Activated CD4-positive, alpha-beta T cell treated with anti-CD3 and anti-CD28 coated beads, Interleukin-10, Interleukin-2, amounts not matched to agents 100 ng/mL and 50 ng/mL, durations not matched to agents 16 hours and 8 hours (primary cell): ENCODE results near the gene WDR3.
"Not testable (repeated sequence)": the region's sequence is repeated elsewhere in the genome, so short reads cannot be mapped to it uniquely, and the experiment has no call there.

Experiments
- DNase-seq: peaks from one replicate; pipeline ENCODE4 v3.0.0-alpha.2; 2020

The WDR3 gene

GRCh38 chr1:117929343-117930172 lies at the start of gene WDR3, which contains the start of gene GDAP2:
Gene WDR3, plus strand, starts transcription at chr1:117929739. Its CDS starts 3,581 bp downstream, at chr1:117933320.
Gene GDAP2, minus strand, starts transcription at chr1:117929621. Its CDS starts 9,264 bp downstream, at chr1:117920357.
- DNase-seq, result peak; percentile 98

- no peak for DNase-seq
These were observed 45.9 kb upstream of the WDR3 start for GRCh38 chr1:117883616-117884015.

DNA sequence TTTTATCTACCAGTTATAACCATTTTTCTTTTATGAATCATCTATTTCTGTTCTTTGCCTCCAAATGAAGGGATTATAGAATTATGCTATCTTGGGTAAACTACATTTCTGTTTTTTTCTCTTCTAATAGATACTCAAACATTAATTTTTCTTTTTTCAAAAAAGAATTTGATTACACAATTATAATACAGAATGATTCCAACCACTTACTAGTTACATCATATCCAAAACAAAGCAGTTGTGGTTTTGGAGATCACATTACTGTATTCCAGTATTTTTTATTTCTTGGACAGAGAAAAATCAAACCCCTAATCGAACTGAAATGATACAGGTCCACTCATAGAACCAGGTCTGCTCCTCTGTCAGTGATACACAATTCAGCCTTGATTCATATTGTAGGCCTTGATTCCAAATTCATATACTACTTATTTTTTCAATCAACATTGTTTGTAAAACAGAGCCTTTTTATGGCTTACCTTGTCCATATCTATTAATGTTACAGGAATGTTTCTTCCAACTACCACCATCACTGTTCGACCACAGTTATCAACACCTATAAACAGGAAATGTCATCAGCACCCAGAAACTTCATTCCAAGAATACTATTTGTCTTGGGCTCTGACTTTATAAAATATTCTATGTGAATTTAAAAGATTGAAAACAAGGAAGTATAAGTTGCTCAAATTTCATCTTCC lies 43.3 kb upstream of the WDR3 start:
- DNase-seq, result no peak

- no peak for DNase-seq
These were observed 39.1 kb upstream of the WDR3 start for GRCh38 chr1:117890452-117890851.

DNA sequence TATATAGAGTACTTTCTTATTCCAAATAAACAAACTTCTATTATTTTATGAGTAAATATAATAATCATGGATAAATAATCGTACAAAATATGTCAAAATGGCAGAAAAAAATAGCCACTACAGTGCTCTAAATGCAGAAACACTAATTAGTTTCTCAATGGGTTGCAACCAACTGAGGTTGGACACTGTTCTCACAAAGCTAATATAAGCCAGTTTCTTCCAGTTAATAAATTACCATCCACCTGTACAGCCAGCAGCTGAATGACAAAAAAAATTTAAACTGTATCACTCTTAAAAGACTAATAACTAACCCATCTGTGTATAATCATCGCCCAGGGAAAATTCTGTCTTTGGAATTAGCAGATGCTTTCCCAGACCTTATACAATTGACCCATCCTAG lies 37.0 kb upstream of the WDR3 start:
- no peak for DNase-seq

GRCh38 chr1:117894078-117894477 lies 35.5 kb upstream of the WDR3 start:
- DNase-seq, result no peak

DNA sequence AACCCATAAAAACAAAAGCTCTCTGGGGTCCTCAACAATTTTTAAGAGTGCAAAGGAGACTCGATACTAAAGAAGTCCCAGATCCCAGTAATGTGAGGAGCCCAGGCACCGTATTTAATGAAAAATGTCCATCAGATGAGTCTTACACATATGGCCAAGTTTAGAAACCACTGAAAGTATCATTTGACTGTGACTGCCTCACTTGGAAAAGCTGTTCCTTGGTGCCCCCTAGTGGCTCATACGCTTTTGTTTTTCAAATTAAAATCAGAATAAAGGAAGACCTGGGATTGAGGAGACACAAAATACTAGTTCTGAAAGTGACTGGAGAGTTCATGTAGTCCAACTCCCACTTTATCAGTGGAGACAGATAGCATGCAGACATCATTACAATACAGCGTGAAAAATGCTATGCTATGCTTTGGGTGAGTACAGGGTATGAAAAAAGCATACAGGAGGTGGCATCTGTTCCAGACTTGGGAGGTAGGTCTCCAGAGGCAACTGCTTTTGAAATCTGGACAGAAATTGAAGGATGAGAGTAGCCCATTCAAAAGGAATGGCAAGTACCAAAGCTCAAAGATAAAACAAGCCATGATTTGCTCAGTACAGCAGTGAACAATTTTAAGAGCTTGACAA lies 33.9 kb upstream of the WDR3 start:
- peak; percentile 83 for DNase-seq

GRCh38 chr1:117897551-117897950 lies 32.0 kb upstream of the WDR3 start:
- no peak for DNase-seq

GRCh38 chr1:117899801-117900200 lies 29.7 kb upstream of the WDR3 start:
- DNase-seq, result no peak

DNA sequence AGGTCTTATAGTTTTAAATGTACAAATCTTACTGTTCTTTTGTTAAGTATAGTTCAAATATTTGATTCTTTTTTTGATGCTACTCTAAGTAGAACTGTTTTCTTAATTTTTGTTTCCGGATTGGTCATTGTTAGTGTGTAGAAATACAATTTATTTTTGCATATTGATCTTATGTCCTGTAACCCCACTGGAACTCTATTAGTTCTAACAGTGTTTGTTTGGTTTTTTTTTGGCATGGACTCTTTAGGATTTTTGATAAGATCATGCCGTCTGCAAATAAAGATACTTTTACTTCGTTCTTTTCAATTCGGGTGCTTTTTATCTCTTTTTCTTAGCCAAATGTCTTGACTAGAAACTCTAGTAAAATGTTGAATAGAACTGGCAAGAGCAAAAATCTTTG lies 26.6 kb upstream of the WDR3 start:
- DNase-seq, result no peak

GRCh38 chr1:117904485-117904884 lies 25.1 kb upstream of the WDR3 start:
- no peak for DNase-seq

GRCh38 chr1:117905019-117905418 lies 24.5 kb upstream of the WDR3 start:
- DNase-seq, result no peak

DNA sequence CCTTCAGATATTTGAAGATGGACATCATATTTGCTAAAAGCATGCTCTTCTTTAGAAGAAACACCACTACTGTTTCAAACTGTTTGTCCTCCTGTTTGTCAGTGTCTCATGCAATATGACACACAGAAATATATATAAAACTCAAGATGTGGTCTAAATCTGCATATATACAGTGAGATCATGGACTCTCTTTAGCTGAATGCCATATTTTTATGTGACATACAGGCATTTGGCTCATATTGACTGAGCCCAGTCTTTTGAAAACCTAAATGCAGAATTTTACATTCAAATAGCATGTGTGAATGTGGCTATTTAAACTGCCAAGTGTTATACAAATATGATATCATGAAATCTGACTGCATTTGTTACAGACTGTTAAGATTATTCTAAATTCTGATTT lies 18.5 kb upstream of the WDR3 start:
- no peak for DNase-seq

DNA sequence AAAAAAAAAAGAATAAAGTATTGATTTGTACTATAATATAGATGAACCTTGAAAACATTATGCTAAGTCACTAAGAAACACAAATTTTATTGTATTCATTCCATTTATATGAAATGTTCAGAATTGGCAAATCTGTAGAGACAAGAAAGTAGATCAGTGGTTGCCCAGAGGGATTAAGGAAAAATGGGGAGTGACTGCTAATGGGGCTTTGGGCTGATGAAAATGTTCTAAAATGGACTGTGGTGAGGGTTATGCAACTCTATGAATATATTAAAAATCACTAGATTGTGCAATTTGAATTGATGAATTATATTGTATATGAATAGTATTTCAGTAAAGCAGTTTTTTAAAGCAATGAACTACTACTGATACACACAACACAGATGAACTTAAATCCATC lies 10.2 kb upstream of the WDR3 start:
- no peak for DNase-seq

- DNase-seq, result no peak
These were observed 7.5 kb upstream of the WDR3 start for GRCh38 chr1:117921991-117922390.

- DNase-seq, result not testable (repeated sequence)
These were observed 6.8 kb upstream of the WDR3 start for GRCh38 chr1:117922717-117923116.

DNA sequence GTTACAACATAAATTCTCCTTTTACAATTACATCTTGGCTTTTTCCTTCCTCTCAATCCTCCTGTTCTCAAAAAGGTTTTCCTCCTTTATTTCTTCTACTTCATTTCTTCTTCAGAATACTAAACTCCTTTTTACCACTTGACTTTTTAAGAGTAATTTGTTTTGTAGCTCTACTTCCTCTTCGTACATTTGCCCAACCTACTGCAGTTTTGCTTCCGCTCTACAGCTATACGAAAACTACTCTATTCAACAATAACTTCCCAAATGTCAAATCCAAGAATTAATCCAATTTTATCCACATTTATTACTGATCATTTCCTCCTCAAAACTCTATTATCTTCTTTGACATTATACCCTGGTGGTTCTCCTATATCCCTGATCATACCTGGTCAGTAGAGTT lies 3.6 kb upstream of the WDR3 start:
- no peak for DNase-seq

DNA sequence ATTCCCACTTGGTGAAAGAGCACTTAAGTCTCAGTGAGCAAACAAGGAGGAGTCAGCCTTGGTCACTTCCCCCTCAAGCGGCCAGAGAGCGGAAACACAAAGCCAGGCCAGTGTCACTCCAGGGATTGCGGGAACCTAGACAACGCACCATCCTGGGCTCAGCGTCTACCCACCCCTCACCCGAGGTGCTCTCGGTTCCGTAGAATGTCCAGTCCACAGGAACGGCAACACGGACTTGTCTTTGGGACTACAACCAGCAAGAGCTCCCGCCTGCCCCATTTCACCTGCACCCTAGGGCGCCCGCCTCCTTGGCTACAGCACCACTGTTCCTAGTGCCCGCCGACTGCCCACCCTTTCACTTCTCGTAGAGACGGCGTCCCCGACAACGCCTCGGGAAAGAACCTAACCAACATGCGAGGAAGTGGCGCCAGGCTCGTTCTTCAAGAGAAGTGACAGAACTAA lies 627 bp upstream of the WDR3 start:
- peak; percentile 31 for DNase-seq

- DNase-seq, result no peak
These were observed 571 bp downstream of the WDR3 start for GRCh38 chr1:117930173-117930447.

DNA sequence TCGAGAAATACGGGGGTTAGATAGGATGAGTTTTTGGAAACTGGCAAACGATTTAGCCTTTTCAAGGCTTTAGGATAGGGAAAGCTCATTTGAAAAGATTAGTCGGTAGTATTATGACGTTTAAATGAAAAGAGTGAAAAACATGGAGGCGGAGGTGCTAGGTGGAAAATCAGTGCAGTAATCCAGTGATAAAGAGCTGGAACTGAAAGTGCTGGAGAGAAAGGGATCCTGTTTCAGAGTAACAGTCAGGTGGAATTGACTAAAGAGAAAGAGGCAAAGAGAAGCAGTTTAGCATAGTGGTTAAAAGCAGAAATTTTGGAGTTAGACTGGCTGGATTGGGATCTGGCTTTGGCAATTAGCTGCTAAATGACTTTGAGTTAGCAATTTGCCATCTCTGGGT lies 945 bp downstream of the WDR3 start:
- DNase-seq, result peak; percentile 9

- DNase-seq, result no peak
These were observed 3.0 kb downstream of the WDR3 start for GRCh38 chr1:117932576-117932975.

DNA sequence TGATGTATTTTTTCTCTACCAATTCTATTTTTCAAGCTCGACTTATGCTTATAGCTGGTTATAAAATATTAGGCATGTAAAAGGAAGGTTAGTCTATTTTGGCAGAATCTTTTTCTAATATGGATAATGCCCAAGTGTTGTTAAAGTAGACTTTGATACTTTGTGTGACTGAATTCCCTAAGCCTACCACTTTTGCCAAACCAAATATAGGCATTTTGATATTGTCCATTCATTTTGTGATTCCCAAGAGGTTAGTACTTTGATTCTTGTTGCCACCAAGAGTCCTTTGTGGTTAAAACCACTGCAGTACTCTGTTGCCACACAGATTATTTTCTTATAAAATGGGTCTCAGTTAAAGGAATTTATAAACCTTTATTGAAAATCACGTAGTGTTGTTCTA lies 4.2 kb downstream of the WDR3 start:
- DNase-seq, result peak; percentile 9

DNA sequence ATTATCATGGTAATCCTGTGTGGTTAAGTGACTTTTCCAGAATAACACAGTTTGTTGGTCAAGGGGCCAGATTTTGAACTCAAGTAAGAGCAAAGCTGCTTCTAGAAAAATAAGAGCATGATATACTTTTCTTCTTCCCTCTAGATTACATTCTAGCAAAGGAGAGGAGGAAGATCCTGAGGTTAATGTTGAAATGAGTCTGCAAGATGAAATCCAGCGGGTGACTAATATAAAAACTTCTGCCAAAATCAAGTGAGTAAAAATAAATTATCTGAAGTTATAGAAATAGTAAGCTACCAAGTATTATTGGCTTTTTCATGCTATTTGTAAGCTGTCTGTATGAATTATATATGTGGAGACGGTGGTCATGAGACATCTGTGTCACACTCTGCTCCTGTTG lies 12.8 kb downstream of the WDR3 start:
- DNase-seq, result no peak

DNA sequence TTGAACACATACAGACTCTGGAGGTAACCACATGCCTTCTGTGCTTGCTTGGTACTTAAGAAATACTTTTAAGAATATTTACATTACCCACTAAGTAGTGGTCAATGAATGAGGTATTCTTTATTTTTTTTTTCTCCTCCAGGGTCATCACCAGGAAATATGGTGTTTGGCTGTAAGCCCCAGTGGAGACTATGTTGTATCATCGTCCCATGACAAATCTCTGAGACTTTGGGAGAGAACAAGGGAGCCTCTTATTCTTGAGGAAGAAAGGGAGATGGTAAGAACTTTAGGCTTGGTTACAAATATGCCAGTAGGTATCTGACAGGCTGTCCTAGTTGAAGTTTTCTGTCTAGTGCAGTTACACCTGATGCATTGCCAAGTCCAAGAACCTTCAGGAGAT lies 22.8 kb downstream of the WDR3 start:
- no peak for DNase-seq
